ENCODE measurements around the gene ZFP92. TPM values are rescaled to one million over a fixed set of nuclear protein-coding genes. Genes with fewer than 3 reads are reported as not detected.

ZFP92 gene
- total RNA-seq, 1 donor from 2014 or later = 1.9 TPM

DNA sequence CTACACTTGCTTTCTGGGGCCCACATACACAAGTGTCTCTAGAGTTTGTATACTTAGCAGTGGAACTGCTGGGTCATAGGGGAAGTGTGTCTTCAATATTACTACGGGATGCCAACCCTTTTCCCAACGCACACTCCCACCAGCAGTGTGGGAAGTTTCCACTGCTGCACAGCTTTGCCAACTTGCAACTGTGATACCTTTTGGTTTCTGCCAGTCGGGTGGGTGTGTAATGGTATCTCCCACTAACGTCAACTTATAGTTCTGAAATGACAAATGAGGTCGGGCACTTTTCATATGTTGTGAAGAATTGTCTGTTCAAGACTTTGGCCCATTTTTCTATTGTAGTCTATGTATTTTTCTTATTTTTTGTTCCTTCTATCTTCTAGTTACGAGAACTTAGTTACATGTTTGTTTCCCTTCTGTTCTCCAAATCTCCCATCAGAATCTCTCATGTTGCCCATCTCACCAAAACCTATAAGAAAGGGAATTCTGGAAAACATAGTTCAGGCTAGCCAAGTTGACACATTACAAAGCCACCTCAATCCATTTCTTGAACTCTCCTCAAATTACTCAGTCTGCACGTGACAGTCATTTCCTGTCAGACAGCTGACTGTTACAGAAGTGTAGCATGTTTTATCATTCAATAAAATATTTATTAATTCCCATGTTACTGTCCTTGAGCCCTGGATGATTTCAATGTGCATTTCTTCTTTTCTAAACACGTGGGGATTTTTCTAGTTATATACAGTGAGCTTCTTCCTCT lies 40.8 kb upstream of the ZFP92 start:
- DNase-seq (ENCODE audit: low read depth) = no peak
- Histone ChIP-seq H3K36me3 (ENCODE audit: control insufficient read depth, insufficient read depth, low read length) (no peaks in the 10 kb centered on the region), H3K4me3 (ENCODE audit: low read depth, low read length) (no peak overlapping the region), H3K27me3 (ENCODE audit: control insufficient read depth, insufficient read depth, low read length) (no peaks in the 10 kb centered on the region)
- TF ChIP-seq CTCF (IDR thresholded peaks at IDR 0.05; ENCODE audit: insufficient read depth, low read length, poor library complexity, severe bottlenecking) = no peak

DNA sequence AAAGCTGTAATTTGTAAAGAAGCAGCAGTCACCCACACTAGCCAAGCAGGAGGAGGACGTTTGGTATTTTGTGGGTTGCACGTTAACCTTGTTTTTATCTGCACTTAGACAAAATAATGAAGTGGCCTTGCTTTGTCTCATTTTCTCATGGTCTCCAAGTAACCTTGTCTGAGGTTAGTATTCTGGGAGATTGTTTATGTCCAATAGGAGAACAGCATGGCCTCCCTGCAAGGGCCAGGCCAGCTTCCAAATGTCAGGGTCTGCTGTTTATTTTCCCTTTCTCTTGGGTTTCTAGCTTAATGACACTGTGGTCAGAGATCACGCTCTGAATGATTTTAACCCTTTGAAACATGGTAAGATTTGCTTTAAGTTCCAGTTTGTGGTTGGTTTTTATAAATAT lies 40.0 kb upstream of the ZFP92 start:
- no peak for TF ChIP-seq CTCF (IDR thresholded peaks at IDR 0.05; ENCODE audit: insufficient read depth, low read length, poor library complexity, severe bottlenecking)
- Histone ChIP-seq H3K27me3 (ENCODE audit: control insufficient read depth, insufficient read depth, low read length) (no peaks in the 10 kb centered on the region), H3K36me3 (ENCODE audit: control insufficient read depth, insufficient read depth, low read length) (no peaks in the 10 kb centered on the region), H3K4me3 (ENCODE audit: low read depth, low read length) (no peak overlapping the region)
- no peak for DNase-seq (ENCODE audit: low read depth)

DNA sequence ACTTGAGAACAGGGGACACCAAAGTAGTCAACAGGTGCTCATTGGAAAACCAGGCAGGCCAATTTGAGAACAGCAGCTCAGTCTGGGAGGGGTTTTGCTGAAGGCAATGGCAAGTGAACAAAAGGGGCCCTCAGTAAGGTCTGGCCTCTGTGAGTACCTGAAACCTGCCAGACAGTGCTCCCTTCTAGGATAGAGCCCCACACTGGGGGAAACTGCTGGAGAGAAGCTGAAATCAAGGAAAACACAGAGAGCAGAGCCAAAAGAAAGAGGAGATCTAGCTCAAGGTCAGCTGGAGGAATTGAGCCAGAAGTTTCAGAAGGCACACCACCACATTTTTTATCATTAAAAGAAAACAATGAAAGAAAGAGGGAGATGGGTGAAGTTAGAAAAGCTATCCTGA lies 38.3 kb upstream of the ZFP92 start:
- no peaks in the 10 kb centered on the region for H3K27me3 ChIP-seq (ENCODE audit: control insufficient read depth, insufficient read depth, low read length)
- no peak overlapping the region for H3K4me3 ChIP-seq (ENCODE audit: low read depth, low read length)
- no peak for TF ChIP-seq CTCF (IDR thresholded peaks at IDR 0.05; ENCODE audit: insufficient read depth, low read length, poor library complexity, severe bottlenecking)
- no peaks in the 10 kb centered on the region for H3K36me3 ChIP-seq (ENCODE audit: control insufficient read depth, insufficient read depth, low read length)
- DNase-seq (ENCODE audit: low read depth) = no peak

DNA sequence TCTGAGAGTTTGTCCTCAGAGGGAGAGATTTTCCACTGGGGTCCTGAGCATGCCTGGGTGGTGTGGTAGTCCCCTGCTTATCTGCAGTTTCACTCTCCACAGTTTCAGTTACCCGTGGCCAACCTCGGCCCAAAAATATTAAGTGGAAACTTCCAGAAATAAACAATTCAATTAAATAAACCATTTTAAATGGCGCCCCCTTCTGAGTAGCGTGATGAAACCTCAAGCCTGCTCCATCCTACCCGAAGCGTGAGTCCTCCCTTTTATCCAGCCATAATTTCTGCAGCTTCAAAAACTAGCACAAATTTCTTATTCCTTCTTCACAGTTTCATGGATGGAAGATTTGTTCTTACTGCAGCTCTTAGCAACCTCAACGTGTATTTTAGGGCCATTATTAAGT lies 36.8 kb upstream of the ZFP92 start:
- no peak overlapping the region for H3K4me3 ChIP-seq (ENCODE audit: low read depth, low read length)
- no peak for TF ChIP-seq CTCF (IDR thresholded peaks at IDR 0.05; ENCODE audit: insufficient read depth, low read length, poor library complexity, severe bottlenecking)
- no peaks in the 10 kb centered on the region for H3K27me3 ChIP-seq (ENCODE audit: control insufficient read depth, insufficient read depth, low read length)
- no peaks in the 10 kb centered on the region for H3K36me3 ChIP-seq (ENCODE audit: control insufficient read depth, insufficient read depth, low read length)
- DNase-seq (ENCODE audit: low read depth) = no peak

GRCh38 chrX:153375571-153375970 lies 35.7 kb upstream of the ZFP92 start:
- H3K4me3 ChIP-seq (ENCODE audit: low read depth, low read length) = no peak overlapping the region
- TF ChIP-seq CTCF (IDR thresholded peaks at IDR 0.05; ENCODE audit: insufficient read depth, low read length, poor library complexity, severe bottlenecking) = no peak
- no peak for DNase-seq (ENCODE audit: low read depth)
- no peaks in the 10 kb centered on the region for H3K36me3 ChIP-seq (ENCODE audit: control insufficient read depth, insufficient read depth, low read length)
- no peaks in the 10 kb centered on the region for H3K27me3 ChIP-seq (ENCODE audit: control insufficient read depth, insufficient read depth, low read length)

- H3K4me3 ChIP-seq (ENCODE audit: low read depth, low read length) = no peak overlapping the region
- H3K36me3 ChIP-seq (ENCODE audit: control insufficient read depth, insufficient read depth, low read length) = no peaks in the 10 kb centered on the region
- H3K27me3 ChIP-seq (ENCODE audit: control insufficient read depth, insufficient read depth, low read length) = no peaks in the 10 kb centered on the region
- DNase-seq (ENCODE audit: low read depth) = no peak
- no peak for TF ChIP-seq CTCF (IDR thresholded peaks at IDR 0.05; ENCODE audit: insufficient read depth, low read length, poor library complexity, severe bottlenecking)
These were observed 33.5 kb upstream of the ZFP92 start for GRCh38 chrX:153377727-153378126.

All from kidney epithelial cell (primary cell).